Measurements from ENCODE around the gene SPOCK1.
"Not testable (repeated sequence)": the region's sequence is repeated elsewhere in the genome, so short reads cannot be mapped to it uniquely, and the experiment has no call there.

SPOCK1 gene

GRCh38 chr5:136999787-137000186 lies 499.3 kb downstream of the SPOCK1 start:
- DNase-seq = no peak

DNA sequence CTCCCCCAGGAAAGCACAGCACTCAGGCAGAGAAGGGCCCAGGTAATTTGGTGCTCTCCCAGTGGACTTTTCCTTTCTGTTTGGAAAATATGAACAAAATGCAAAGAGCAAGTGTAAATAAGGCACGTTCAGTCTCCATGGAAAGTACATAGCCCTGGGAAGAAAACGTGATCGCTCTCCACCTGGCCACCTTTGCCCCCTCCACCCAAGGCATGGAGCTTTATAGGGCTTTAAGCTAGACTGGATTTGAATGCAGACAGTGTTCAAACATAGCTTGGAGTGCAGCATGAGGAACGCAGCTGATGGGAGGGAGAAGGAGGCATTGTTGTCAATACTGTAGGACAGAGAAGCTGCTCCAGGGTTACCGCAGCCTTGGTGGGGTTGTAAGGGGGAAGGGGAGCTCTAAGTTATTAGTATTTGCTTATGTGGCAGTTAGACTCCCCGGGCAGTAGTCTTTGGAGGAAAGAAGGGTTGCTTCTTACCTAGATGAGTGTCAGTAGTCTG lies 500.2 kb downstream of the SPOCK1 start:
- DNase-seq = no peak

GRCh38 chr5:136994154-136994553 lies 505.0 kb downstream of the SPOCK1 start:
- no peak for DNase-seq

DNA sequence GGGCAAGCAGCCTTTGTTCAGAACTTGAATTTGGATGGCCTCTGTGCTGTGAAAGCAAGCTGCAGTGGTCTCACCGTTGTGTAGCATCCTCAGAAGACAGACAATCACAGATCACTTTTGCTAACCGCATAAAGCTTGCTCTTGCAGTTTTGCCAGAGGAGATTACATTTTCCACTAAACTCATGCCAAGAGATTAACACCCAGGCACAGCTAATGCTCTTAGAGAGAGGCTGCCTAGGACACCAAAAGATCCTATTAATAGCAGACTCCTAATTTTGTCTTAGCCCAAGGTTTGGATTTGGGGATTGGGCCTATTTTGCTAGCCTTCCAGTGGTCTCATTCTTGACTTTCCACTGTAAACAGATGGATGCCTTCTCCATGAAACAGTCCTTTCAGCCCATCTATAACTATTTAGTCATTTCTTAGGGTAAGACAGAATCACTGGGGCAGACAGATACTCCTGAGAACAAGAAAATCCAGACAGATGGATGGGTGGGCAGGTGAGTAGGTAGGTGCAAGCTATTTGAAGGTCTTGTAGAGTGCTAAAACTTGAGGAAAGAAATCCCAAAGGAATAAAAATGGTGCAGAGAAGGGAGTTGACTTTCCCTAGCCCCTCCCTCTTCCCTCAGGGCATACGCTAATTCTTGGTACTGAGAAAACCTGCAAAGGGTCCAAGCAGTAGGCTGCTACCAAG lies 506.2 kb downstream of the SPOCK1 start:
- no peak for DNase-seq

DNA sequence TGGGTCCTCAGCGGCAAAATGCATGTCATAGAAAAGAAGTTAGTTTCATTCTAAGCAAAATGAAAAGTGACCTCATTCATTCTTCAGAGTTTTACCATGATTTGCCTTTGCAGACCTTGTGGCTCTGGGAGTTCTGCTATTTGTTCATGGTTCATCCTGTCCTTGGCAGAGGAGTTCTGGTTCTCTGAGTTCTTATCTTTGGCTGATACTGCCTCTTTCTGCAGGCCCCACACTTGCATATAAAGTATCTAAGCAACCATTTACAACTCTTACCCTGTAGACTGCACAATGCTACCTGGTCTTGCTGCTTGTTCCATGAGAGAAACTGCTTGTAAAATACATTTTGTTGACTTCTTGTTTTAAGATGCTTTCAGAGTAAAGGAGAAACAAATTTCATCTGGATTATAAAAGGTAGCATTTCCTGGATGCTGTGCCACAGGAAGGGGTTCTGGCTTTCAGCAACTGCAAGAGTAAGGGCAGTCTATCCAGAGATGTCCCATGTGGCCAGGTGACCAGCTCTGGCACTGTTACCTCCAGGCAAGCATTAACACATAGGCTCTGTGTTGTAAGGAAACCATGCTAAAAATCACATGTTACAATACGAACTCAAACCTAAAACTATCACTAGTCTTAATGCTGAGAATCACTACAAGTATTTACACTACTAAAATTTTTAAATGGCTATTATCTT lies 513.2 kb downstream of the SPOCK1 start:
- no peak for DNase-seq

DNA sequence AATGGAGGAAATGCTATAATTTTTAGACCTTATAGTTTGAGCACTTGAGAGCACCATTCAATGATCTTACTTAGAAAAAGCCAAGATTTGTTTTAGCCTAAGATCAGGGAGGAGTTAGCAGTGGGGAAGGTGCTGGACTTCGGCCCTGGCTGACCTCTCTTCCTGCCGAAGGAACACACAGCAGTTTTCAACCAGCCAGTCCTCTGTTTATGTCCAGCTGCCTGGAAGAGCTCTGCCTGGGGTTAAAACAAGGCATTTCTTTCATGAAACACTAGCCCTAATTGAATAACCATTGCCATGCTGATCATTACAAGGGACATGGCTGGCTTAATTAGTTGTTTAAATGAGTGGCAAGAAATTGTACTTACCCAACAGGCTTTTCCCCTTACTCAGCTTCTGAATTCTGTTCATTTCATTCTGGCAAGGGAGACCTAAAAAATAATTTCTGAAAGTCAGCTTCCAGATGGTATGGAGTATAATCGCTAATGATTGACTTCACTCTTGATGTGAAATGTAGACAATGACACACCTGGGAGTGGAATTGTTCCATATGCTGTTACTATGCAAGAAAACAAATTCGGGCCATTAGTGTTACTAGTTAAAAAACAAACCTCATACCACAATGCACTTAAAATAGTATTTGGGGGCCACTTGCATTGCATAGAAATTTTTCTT lies 514.2 kb downstream of the SPOCK1 start:
- DNase-seq = no peak

DNA sequence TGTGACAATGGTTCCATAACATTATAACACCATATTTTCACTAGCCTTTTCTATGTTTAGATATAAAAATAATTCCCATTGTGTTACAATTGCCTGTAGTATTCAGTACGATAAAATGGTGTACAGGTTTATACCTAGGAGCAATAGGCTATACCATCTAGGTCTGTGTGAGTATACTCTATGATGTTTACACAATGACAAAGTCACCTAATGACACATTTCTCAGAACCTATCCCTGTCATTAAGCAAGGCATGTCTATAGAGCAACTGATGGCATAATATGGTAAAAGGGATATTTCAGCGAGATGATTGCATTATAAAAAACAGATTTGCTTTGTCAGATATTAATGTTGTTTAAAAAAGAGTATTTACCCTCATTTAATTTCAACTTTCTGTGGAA lies 517.2 kb downstream of the SPOCK1 start:
- DNase-seq = no peak

DNA sequence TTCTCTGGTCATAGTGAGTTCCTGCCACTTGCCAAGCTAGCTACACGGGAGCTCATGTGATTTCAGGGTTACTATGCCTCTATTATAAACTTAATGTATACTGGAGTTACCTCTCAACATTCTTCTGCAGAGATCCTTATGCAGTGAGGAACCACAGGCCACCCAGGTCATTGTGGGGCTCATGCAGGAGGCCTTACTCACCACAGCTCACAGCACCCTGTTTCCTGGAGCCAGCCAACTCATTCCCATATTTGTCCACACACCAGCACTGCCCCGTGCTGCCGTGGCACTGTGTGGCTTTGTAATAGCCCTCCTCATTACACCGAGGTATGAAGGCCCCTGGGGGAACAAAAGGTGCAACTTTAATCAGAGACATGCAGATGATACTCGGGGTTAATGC lies 520.0 kb downstream of the SPOCK1 start:
- DNase-seq = no peak

DNA sequence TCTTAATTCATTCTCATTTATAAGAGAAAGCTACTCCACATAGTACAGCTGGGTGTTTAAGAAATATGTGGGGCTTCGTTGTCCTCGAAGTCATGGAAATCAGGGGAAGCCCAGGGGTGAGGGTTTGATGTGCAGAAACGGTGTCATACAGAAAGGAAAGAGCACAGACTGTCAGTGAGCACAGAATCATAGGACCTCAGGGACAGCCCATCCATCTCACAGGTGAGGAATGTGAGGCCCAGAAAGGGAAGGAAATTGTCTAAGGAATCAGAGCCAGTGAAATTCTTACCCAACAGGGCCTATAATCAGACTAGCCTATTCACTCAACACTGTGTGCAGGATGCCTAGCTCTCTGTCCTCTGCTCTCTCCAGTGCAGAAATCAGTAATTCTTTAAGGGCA lies 535.6 kb downstream of the SPOCK1 start:
- DNase-seq = no peak

DNA sequence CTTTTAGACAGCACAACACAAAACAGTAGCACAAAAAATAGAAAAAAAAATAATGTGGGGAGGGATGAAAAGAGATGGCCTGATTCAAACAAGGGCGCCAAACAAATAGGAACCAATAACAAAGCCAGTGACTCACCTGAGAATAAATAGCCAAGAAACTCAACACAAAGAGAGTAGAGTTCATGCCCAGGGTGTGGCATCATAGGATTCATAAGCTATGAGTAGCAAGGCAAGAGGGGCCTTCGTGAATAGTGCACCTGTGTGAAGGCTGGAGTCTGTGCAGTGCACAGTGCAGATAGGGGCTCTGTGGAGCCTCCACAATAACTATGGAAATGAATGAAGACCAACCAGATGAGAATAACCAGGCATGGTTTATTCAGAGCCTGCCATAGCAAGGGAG lies 541.7 kb downstream of the SPOCK1 start:
- no peak for DNase-seq

GRCh38 chr5:136954142-136954541 lies 545.0 kb downstream of the SPOCK1 start:
- DNase-seq = not testable (repeated sequence)

GRCh38 chr5:136953346-136954069 lies 545.6 kb downstream of the SPOCK1 start:
- not testable (repeated sequence) for DNase-seq

DNA sequence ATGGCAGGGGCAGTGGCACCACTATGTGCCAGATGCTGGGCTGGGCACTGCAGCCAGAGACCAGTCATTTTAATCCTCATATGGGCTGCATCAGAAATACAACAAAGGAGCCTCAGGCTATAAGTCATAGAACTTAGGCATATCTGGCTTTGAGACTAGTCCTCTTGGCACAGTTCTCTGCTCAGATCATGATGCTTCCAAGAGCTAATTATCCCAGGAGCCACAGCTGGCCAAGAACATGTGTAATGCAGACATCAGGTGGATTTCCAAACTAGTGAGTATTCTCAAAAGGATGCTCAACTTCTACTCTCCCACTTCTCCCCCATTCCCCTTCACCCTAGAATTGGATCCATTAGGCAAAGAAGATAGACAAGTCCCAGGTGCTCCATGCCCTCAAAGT lies 571.6 kb downstream of the SPOCK1 start:
- no peak for DNase-seq

DNA sequence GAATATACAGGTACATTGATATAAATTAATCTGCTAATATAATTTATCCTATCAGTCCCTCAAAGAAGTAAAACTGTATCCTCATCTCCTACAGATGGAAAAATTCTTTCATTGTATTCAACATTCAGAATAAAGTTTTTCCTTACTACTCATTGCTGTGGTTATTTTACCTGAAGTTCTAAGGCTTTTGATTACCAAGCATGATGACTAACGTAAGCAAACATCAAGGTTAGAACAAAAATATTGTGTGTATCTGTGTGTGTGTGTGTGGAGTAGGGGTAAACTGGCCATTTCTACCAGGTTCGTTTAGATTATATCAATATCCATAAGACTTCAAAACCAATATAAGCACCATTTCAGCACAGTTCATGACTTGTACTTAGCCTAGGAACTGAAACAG lies 573.1 kb downstream of the SPOCK1 start:
- DNase-seq = no peak
